Measurements from ENCODE around the gene MYDGF. TPM values are rescaled to one million over a fixed set of nuclear protein-coding genes. Genes with fewer than 3 reads are reported as not detected.

The MYDGF gene
- total and polyA plus RNA-seq, 2 of the 13 experiments (the other 11 are each of a cell fraction or from before 2014, with no cell fraction given), result 116 to 198 TPM

GRCh38 chr19:4639531-4640246 lies 30.5 kb downstream of the MYDGF start (continued):
- TF ChIP-seq REPIN1 (CRISPR knock-in tag; IDR thresholded peaks at IDR 0.05; ENCODE audit: borderline replicate concordance, low read depth), result 0 out of 2 replicates have a peak, but pooled peaks have one; percentile 19
- TF ChIP-seq SP2 (CRISPR knock-in tag; IDR thresholded peaks at IDR 0.05), result no peak
- TF ChIP-seq SMAD1 (CRISPR knock-in tag; IDR thresholded peaks at IDR 0.05; ENCODE audit: borderline replicate concordance, low read depth), result peak; percentile 91; the same call in 1 of the 2 replicates
- peak; percentile 68; the same call in 1 of the 2 replicates for TF ChIP-seq ZNF788 (CRISPR knock-in tag; IDR thresholded peaks at IDR 0.05; ENCODE audit: borderline replicate concordance)
- TF ChIP-seq STAT6 (CRISPR knock-in tag; IDR thresholded peaks at IDR 0.05; ENCODE audit: borderline replicate concordance), result 0 out of 2 replicates have a peak, but pooled peaks have one; percentile 58
- peak; percentile 60 for TF ChIP-seq ARID4A (CRISPR knock-in tag; IDR thresholded peaks at IDR 0.05; ENCODE audit: borderline replicate concordance)
- TF ChIP-seq ZBTB38 (CRISPR knock-in tag; IDR thresholded peaks at IDR 0.05), result peak; percentile 24; the same call in 1 of the 2 replicates
- TF ChIP-seq FOXM1 (CRISPR knock-in tag; IDR thresholded peaks at IDR 0.05), result 0 out of 2 replicates have a peak, but pooled peaks have one; percentile 23
- no peak for TF ChIP-seq SP140L (CRISPR knock-in tag; IDR thresholded peaks at IDR 0.05; ENCODE audit: borderline replicate concordance)
- no peak for TF ChIP-seq CCAR2 (optimal IDR thresholded peaks at IDR 0.05; ENCODE audit: low read depth, low read length)
- no peak for TF ChIP-seq ZNF563 (CRISPR knock-in tag; IDR thresholded peaks at IDR 0.05)
- 0 out of 2 replicates have a peak, but pooled peaks have one; percentile 38 for TF ChIP-seq TFDP2 (CRISPR knock-in tag; IDR thresholded peaks at IDR 0.05)
- TF ChIP-seq, protein P1, sequence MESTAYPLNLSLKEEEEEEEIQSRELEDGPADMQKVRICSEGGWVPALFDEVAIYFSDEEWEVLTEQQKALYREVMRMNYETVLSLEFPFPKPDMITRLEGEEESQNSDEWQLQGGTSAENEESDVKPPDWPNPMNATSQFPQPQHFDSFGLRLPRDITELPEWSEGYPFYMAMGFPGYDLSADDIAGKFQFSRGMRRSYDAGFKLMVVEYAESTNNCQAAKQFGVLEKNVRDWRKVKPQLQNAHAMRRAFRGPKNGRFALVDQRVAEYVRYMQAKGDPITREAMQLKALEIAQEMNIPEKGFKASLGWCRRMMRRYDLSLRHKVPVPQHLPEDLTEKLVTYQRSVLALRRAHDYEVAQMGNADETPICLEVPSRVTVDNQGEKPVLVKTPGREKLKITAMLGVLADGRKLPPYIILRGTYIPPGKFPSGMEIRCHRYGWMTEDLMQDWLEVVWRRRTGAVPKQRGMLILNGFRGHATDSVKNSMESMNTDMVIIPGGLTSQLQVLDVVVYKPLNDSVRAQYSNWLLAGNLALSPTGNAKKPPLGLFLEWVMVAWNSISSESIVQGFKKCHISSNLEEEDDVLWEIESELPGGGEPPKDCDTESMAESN (CRISPR knock-in tag; conservative IDR thresholded peaks at IDR 0.05), result peak; percentile 73; the same call in 1 of the 2 replicates
- TF ChIP-seq ZMYM3 (CRISPR knock-in tag; IDR thresholded peaks at IDR 0.05), result peak; percentile 95
- peak; percentile 47; the same call in 1 of the 2 replicates for TF ChIP-seq PHF8 (CRISPR knock-in tag; IDR thresholded peaks at IDR 0.05)
- TF ChIP-seq ZFP91 (CRISPR knock-in tag; IDR thresholded peaks at IDR 0.05; ENCODE audit: borderline replicate concordance), result peak; percentile 46; the same call in 1 of the 2 replicates

Data from HepG2 (cell line).